K562 (cell line): ENCODE data around the gene PFKFB2.

Experiments
- CTCF ChIP-seq, 3 experiments: IDR thresholded peaks in 2 of 3; conservative IDR thresholded peaks in 1 of 3; 2 replicates each; pipeline ENCODE4 v1.5.1; 2011 to 2012; ENCODE audit warnings: low read length in 3 of 3, mild to moderate bottlenecking in 3 of 3, control low read depth in 2 of 3, improper control_type of control experiment in 1 of 3, inconsistent platforms in 1 of 3, low read depth in 1 of 3, mixed read lengths in 1 of 3, moderate library complexity in 1 of 3; ENCODE audit not compliant: insufficient read depth in 2 of 3
- EHMT2 ChIP-seq: fragments of 450-650 bp; IDR thresholded peaks from 2 replicates; pipeline ENCODE4 v1.6.1; 2018; ENCODE audit warnings: antibody characterized with exemption
- FOXA3 ChIP-seq, 2 experiments: fragments of 450-650 bp in 1 of 2; sonication (generic) in 1 of 2; formaldehyde crosslinking; IDR thresholded peaks in 1 of 2; conservative IDR thresholded peaks in 1 of 2; 2 replicates each; pipeline versions ENCODE4 v1.4.0 to v1.8.0; 2020 to 2022; ENCODE audit warnings: mild to moderate bottlenecking in 2 of 2, missing genetic modification reagents in 1 of 2
- FOXJ2 ChIP-seq: fragments of 200-800 bp; sonication (Bioruptor generic); IDR thresholded peaks from 2 replicates; pipeline ENCODE4 v1.6.1; 2016; ENCODE audit warnings: missing genetic modification characterization, missing compliant biosample characterization
- HMGN3 ChIP-seq: IDR thresholded peaks from 2 replicates; pipeline ENCODE4 v1.6.1; 2011; ENCODE audit warnings: borderline replicate concordance, low read depth, mild to moderate bottlenecking, mixed read lengths, low read length; ENCODE audit not compliant: insufficient read length; ENCODE audit errors: extremely low read depth
- POLR2A ChIP-seq: fragments of 450-650 bp; conservative IDR thresholded peaks from 2 replicates; pipeline ENCODE4 v1.6.1; 2016
- POLR2AphosphoS2 ChIP-seq: IDR thresholded peaks from 2 replicates; pipeline ENCODE4 v1.6.1; 2012; ENCODE audit warnings: low read length, improper control_type of control experiment
- POLR2AphosphoS5 ChIP-seq: IDR thresholded peaks from 2 replicates; pipeline ENCODE4 v1.6.1; 2011; ENCODE audit warnings: mild to moderate bottlenecking, low read depth, low read length, moderate library complexity; ENCODE audit not compliant: control insufficient read depth, insufficient read depth
- YY1 ChIP-seq, 3 experiments: IDR thresholded peaks; 2 replicates each; pipeline ENCODE4 v1.6.1; 2011; ENCODE audit warnings: low read length in 2 of 3, mild to moderate bottlenecking in 2 of 3, moderate library complexity in 2 of 3, borderline replicate concordance in 1 of 3, control low read depth in 1 of 3, low read depth in 1 of 3; ENCODE audit not compliant: insufficient read depth in 3 of 3, insufficient replicate concordance in 2 of 3, control insufficient read depth in 1 of 3, insufficient read length in 1 of 3; ENCODE audit errors: extremely low read depth in 1 of 3
- ZNF121 ChIP-seq: sonication (generic); formaldehyde crosslinking; conservative IDR thresholded peaks from 2 replicates; pipeline ENCODE4 v1.8.0; 2022; ENCODE audit warnings: missing genetic modification reagents
- ZNF561 ChIP-seq: fragments of 450-650 bp; formaldehyde crosslinking; conservative IDR thresholded peaks from 2 replicates; pipeline ENCODE4 v1.4.0; 2020; ENCODE audit warnings: mild to moderate bottlenecking, moderate library complexity
- TF ChIP-seq, protein P1 (sequence below): sonication (generic); formaldehyde crosslinking; IDR thresholded peaks from 2 replicates; pipeline ENCODE4 v1.5.0; 2020; ENCODE audit warnings: missing genetic modification reagents

- TF ChIP-seq CTCF (IDR thresholded peaks at IDR 0.05 in 2 of 3, conservative IDR thresholded peaks at IDR 0.05 in 1 of 3; ENCODE audit: insufficient read depth in 2 of 3, low read depth in 1 of 3, low read length in 3 of 3), result no peak
- no peak for TF ChIP-seq POLR2A
- no peak for TF ChIP-seq FOXA3 (CRISPR knock-in tag; conservative IDR thresholded peaks at IDR 0.05 in 1 of 2, IDR thresholded peaks at IDR 0.05 in 1 of 2)
- no peak for TF ChIP-seq POLR2AphosphoS2
- TF ChIP-seq ZNF121 (CRISPR knock-in tag), result no peak
- no peak for TF ChIP-seq HMGN3
- no peak for TF ChIP-seq EHMT2
- TF ChIP-seq POLR2AphosphoS5, result no peak
- no peak for TF ChIP-seq ZNF561
- TF ChIP-seq YY1 (IDR thresholded peaks at IDR 0.05; ENCODE audit: borderline replicate concordance in 1 of 3, control insufficient read depth in 1 of 3, extremely low read depth in 1 of 3, insufficient read depth in 3 of 3, insufficient read length in 1 of 3, insufficient replicate concordance in 2 of 3, low read depth in 1 of 3, low read length in 2 of 3), result no peak
- no peak for TF ChIP-seq FOXJ2 (tag)
- TF ChIP-seq, protein P1, sequence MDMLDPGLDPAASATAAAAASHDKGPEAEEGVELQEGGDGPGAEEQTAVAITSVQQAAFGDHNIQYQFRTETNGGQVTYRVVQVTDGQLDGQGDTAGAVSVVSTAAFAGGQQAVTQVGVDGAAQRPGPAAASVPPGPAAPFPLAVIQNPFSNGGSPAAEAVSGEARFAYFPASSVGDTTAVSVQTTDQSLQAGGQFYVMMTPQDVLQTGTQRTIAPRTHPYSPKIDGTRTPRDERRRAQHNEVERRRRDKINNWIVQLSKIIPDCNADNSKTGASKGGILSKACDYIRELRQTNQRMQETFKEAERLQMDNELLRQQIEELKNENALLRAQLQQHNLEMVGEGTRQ (CRISPR knock-in tag), result no peak
These were observed 45.6 kb upstream of the PFKFB2 start for GRCh38 chr1:207007352-207008033.
